A549 (cell line): ENCODE data around the gene C1QTNF12. TPM values are rescaled to one million over a fixed set of nuclear protein-coding genes. Genes with fewer than 3 reads are reported as not detected.

Source experiments
- ATAC-seq, 2 experiments: fragments of 200-7000 bp in 1 of 2; fragments of >200 bp in 1 of 2; cut with Nextera tagmentation in 1 of 2; cut with Tn5 transposase in 1 of 2; 3 replicates each; pipeline versions ENCODE4 v1.8.0 to v1.9.1; 2018 to 2020; ENCODE audit warnings: mild to moderate bottlenecking in 1 of 2, moderate library complexity in 1 of 2
- CTCF ChIA-PET: fragments of 300-600 bp; sonication (Branson Sonifier 250); formaldehyde crosslinking; extraction: SDS; loops from one replicate; lab custom pipeline; 2021; ENCODE audit warnings: antibody characterized with exemption, inconsistent platforms; lab: Yijun Ruan, JAX
- POLR2A ChIA-PET: fragments of 350-600 bp; formaldehyde crosslinking; extraction: SDS; loops from one replicate; lab custom pipeline; 2021; ENCODE audit warnings: antibody characterized with exemption, inconsistent platforms; lab: Yijun Ruan, JAX
- DNase-seq, 2 experiments: peaks; one replicate each; pipeline versions ENCODE4 v3.0.0 to v3.0.0-alpha.2; 2011 to 2016; ENCODE audit warnings: low read depth in 1 of 2, low spot score in 1 of 2
- FAIRE-seq: peaks from 2 replicates; lab custom pipeline; 2011; peaks lifted over from hg19 to GRCh38; lab: Jason Lieb, UNC
- H3K27ac ChIP-seq, 2 experiments: fragments of >200 bp; sonication (Bioruptor Twin); formaldehyde crosslinking; 3 replicates each; pipeline ENCODE4 v1.5.1; 2016 to 2017
- H3K4me1 ChIP-seq: fragments of >200 bp; sonication (Bioruptor Twin); formaldehyde crosslinking; 3 replicates; pipeline ENCODE4 v1.6.1; 2016
- H3K4me2 ChIP-seq: fragments of >200 bp; sonication (Bioruptor Twin); formaldehyde crosslinking; 3 replicates; pipeline ENCODE4 v1.6.1; 2016
- H3K4me3 ChIP-seq: fragments of >200 bp; sonication (Bioruptor Twin); formaldehyde crosslinking; 3 replicates; pipeline ENCODE4 v1.5.1; 2016
- H3K9me3 ChIP-seq: fragments of >200 bp; sonication (Bioruptor Twin); formaldehyde crosslinking; 3 replicates; pipeline ENCODE4 v1.6.1; 2016
- ATOH8 ChIP-seq: fragments of 250-450 bp; sonication (Bioruptor Pico); IDR thresholded peaks from 2 replicates; pipeline ENCODE4 v1.5.0; 2020; ENCODE audit warnings: low read depth, mild to moderate bottlenecking, moderate library complexity
- CHD2 ChIP-seq: fragments of 150-350 bp; IDR thresholded peaks from 2 replicates; pipeline ENCODE4 v1.6.1; 2014; ENCODE audit warnings: low read length; ENCODE audit not compliant: partially characterized antibody
- CTCF ChIP-seq: fragments of >200 bp; sonication (Bioruptor Twin); formaldehyde crosslinking; IDR thresholded peaks from 3 replicates; pipeline ENCODE4 v1.5.1; 2016
- EHF ChIP-seq: fragments of 250-450 bp; sonication (Bioruptor Pico); IDR thresholded peaks from 2 replicates; pipeline ENCODE4 v1.5.0; 2020; ENCODE audit warnings: mild to moderate bottlenecking
- FOSB ChIP-seq: fragments of 250-450 bp; sonication (Bioruptor Pico); IDR thresholded peaks from 2 replicates; pipeline ENCODE4 v1.5.0; 2020; ENCODE audit warnings: mild to moderate bottlenecking, moderate library complexity
- FOXS1 ChIP-seq: fragments of 250-450 bp; sonication (Bioruptor Pico); IDR thresholded peaks from 2 replicates; pipeline ENCODE4 v1.5.0; 2020; ENCODE audit warnings: mild to moderate bottlenecking, moderate library complexity
- HES2 ChIP-seq: fragments of >200 bp; sonication (Bioruptor Twin); formaldehyde crosslinking; IDR thresholded peaks from 2 replicates; pipeline ENCODE4 v1.6.1; 2016
- HMGXB4 ChIP-seq: fragments of 250-450 bp; sonication (Bioruptor Pico); IDR thresholded peaks from 2 replicates; pipeline ENCODE4 v1.5.0; 2021; ENCODE audit warnings: mild to moderate bottlenecking, moderate library complexity, borderline replicate concordance
- JUN ChIP-seq, 2 experiments: fragments of >200 bp; sonication (Bioruptor Twin); formaldehyde crosslinking; IDR thresholded peaks; 2 replicates in 1 of 2; 3 replicates in 1 of 2; pipeline ENCODE4 v1.6.1; 2016 to 2017
- JUNB ChIP-seq: fragments of >200 bp; sonication (Bioruptor Twin); formaldehyde crosslinking; IDR thresholded peaks from 2 replicates; pipeline ENCODE4 v1.6.1; 2016
- MAX ChIP-seq: IDR thresholded peaks from 2 replicates; pipeline ENCODE4 v1.6.1; 2012
- NFE2L2 ChIP-seq: fragments of 150-350 bp; conservative IDR thresholded peaks from 2 replicates; pipeline ENCODE4 v1.6.1; 2014; ENCODE audit warnings: low read length
- PHF8 ChIP-seq: fragments of 200-600 bp; sonication (generic); IDR thresholded peaks from 2 replicates; pipeline ENCODE4 v1.6.1; 2016; ENCODE audit warnings: low read depth, mild to moderate bottlenecking, antibody characterized with exemption, moderate library complexity, borderline replicate concordance
- RAD21 ChIP-seq, 2 experiments: fragments of >200 bp in 1 of 2; sonication (Bioruptor Twin) in 1 of 2; formaldehyde crosslinking in 1 of 2; IDR thresholded peaks in 1 of 2; conservative IDR thresholded peaks in 1 of 2; 2 replicates in 1 of 2; 3 replicates in 1 of 2; pipeline ENCODE4 v1.6.1; 2012 to 2018; ENCODE audit warnings: inconsistent platforms in 1 of 2
- SMC3 ChIP-seq: fragments of >200 bp; sonication (Bioruptor Twin); formaldehyde crosslinking; IDR thresholded peaks from 3 replicates; pipeline ENCODE4 v1.6.1; 2018; ENCODE audit warnings: inconsistent platforms
- SREBF2 ChIP-seq: fragments of 450-650 bp; IDR thresholded peaks from 2 replicates; pipeline ENCODE4 v1.6.1; 2014; ENCODE audit warnings: mild to moderate bottlenecking, moderate library complexity
- TFCP2L1 ChIP-seq: fragments of 250-450 bp; sonication (Bioruptor Pico); IDR thresholded peaks from 2 replicates; pipeline ENCODE4 v1.5.0; 2021; ENCODE audit warnings: mild to moderate bottlenecking
- ZC3H11A ChIP-seq: fragments of 450-650 bp; IDR thresholded peaks from 2 replicates; pipeline ENCODE4 v1.6.1; 2014; ENCODE audit warnings: antibody characterized with exemption, mild to moderate bottlenecking
- WGBS: methylation state at CpG from one replicate; pipeline ENCODE4 v1.1.6; 2017; ENCODE audit errors: missing lambda C conversion rate; 5-methylcytosine and 5-hydroxymethylcytosine counted together
- polyA plus RNA-seq, 4 experiments: library from polyadenylated mRNA; depleted of rRNA in 3 of 4; stranded (reverse); fragments of >200 nt; fragmentation: RNase III in 1 of 4; extraction: RNeasy Plus Mini Kit Qiagen cat#74134 plus additional on column Dnase treatment in 1 of 4; gene quantifications; 2 replicates in 3 of 4; 3 replicates in 1 of 4; pipeline ENCODE4 v1.2.3, GENCODE V29; 2011 to 2017
- TF ChIP-seq, protein P1 (sequence below): fragments of >200 bp; sonication (Bioruptor Twin); formaldehyde crosslinking; IDR thresholded peaks from 3 replicates; pipeline ENCODE4 v1.6.1; 2016

The C1QTNF12 gene
- polyA plus RNA-seq, 2 of the 4 experiments (the other 2 are of a cell fraction): 0.47 to 0.83 TPM

- FAIRE-seq: no peak
- WGBS: 96% methylated on average over 5 of the region's 9 CpGs
- Histone ChIP-seq H3K4me1 (no peaks in the 10 kb centered on the region), H3K4me3 (no peak overlapping the region), H3K9me3 (no peaks in the 10 kb centered on the region), H3K4me2 (no peak overlapping the region), H3K27ac (no peak overlapping the region)
- CTCF ChIA-PET: interaction anchor here (0.6 to 3.5 kb wide), 22 partner anchors 8 to 310 kb away, joined by 3 to 72 read pairs (median 4); partner anchors contain the start of genes PERM1 and SCNN1D
- ATAC-seq: no peak
- POLR2A ChIA-PET: no interaction called here
- DNase-seq: no peak
- TF ChIP-seq SREBF2: no peak
- TF ChIP-seq ATOH8: no peak
- TF ChIP-seq RAD21 (conservative IDR thresholded peaks at IDR 0.05 in 1 of 2, IDR thresholded peaks at IDR 0.05 in 1 of 2): no peak
- TF ChIP-seq FOSB (CRISPR knock-in tag): no peak
- TF ChIP-seq TFCP2L1 (CRISPR knock-in tag): no peak
- TF ChIP-seq ZC3H11A: no peak
- TF ChIP-seq FOXS1 (CRISPR knock-in tag): no peak
- TF ChIP-seq PHF8: no peak
- TF ChIP-seq EHF (CRISPR knock-in tag): no peak
- TF ChIP-seq JUNB: no peak
- no peak for TF ChIP-seq HMGXB4 (CRISPR knock-in tag)
- no peak for TF ChIP-seq CHD2
Measured at GRCh38 chr1:1292442-1292779, 45.9 kb upstream of the C1QTNF12 start.

DNA sequence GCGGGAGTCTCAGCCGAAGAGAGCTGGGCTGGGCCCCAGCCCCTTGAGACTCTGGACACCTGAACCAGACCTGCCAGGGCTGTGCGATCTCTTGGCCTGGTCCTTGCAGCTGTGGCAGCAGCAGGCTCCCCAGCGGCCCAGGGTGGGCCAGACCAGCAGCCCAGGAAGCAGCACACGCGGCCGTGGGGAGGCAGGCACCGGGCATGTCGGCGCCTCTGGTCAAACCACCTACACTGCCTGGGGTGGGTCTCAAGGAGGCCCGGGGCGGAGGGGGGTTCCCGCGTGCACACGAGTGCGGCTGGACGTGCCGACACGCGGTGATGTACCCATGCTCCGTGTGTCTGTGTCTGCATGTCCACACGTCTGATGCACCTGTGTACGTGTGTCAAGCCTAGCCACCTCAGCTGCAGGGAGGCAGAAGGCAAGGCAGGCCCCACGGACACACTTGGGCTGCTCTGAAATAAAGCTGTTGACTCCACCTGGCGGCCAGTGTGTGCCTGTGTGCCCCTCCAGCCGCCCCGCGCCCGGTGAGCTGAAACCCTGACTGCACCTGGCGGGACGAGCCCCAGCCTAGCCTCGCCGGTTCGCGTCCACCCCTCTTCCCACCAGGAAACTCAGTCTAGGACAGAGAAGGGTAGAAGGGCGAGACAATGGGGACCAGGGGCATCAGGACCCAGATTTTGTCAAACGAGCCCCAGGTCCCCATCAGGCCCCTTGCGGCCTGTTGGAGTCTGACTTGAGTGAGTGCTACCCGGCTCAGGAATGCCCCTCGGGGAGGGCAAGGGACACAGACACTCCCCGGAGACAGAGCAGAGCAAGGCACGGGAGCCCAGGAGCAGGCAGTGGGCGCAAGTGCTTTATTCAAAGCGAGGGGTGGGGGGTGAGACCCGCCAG is 45.3 kb upstream of the C1QTNF12 start:
- TF ChIP-seq HES2: no peak
- TF ChIP-seq, protein P1, sequence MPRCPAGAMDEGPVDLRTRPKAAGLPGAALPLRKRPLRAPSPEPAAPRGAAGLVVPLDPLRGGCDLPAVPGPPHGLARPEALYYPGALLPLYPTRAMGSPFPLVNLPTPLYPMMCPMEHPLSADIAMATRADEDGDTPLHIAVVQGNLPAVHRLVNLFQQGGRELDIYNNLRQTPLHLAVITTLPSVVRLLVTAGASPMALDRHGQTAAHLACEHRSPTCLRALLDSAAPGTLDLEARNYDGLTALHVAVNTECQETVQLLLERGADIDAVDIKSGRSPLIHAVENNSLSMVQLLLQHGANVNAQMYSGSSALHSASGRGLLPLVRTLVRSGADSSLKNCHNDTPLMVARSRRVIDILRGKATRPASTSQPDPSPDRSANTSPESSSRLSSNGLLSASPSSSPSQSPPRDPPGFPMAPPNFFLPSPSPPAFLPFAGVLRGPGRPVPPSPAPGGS: no peak
- no peak for TF ChIP-seq EHF (CRISPR knock-in tag)
- no peak for TF ChIP-seq MAX
- peak; percentile 47 for TF ChIP-seq SMC3
- peak; percentile 57 to 58 for TF ChIP-seq RAD21 (conservative IDR thresholded peaks at IDR 0.05 in 1 of 2, IDR thresholded peaks at IDR 0.05 in 1 of 2)
- TF ChIP-seq NFE2L2: no peak
- no peak for TF ChIP-seq FOSB (CRISPR knock-in tag)
- TF ChIP-seq JUNB: no peak
- peak; percentile 37 for TF ChIP-seq CTCF
- TF ChIP-seq JUN (IDR thresholded peaks at IDR 0.05): no peak
- ChIA-PET CTCF (interaction anchor here (0.6 to 3.5 kb wide), 29 partner anchors 9 to 309 kb away, joined by 3 to 72 read pairs (median 4); partner anchors contain the start of genes PERM1 and SCNN1D), POLR2A (no interaction called here)
- peak; percentile 62 to 89; a peak in 5 of 6 replicates for ATAC-seq
- DNase-seq: peak in 1 of 2 experiments; percentile 69
- Histone ChIP-seq H3K4me2 (no peak overlapping the region), H3K4me3 (no peak overlapping the region), H3K4me1 (no peaks in the 10 kb centered on the region), H3K27ac (no peak overlapping the region), H3K9me3 (no peaks in the 10 kb centered on the region)
- 90% methylated on average over 2 of the region's 45 CpGs for WGBS
- no peak for FAIRE-seq
